Esophagus muscularis mucosa (tissue), 4 donors: ENCODE data around the gene MZT2B. TPM values are rescaled to one million over a fixed set of nuclear protein-coding genes. Genes with fewer than 3 reads are reported as not detected.
"Not testable (repeated sequence)": the region's sequence is repeated elsewhere in the genome, so short reads cannot be mapped to it uniquely, and the experiment has no call there.

Experiments
- DNase-seq: peaks from one replicate; pipeline ENCODE4 v3.0.0-alpha.2; 2017; ENCODE audit errors: extremely low spot score
- H3K27ac ChIP-seq, 4 donors: fragments of 200-600 bp; sonication (generic); replicated peaks in 1 of 4; 1 replicate in 3 of 4; 2 replicates in 1 of 4; pipeline ENCODE4 v1.5.1; 2016 to 2019; ENCODE audit warnings: mild to moderate bottlenecking in 1 of 4
- H3K27me3 ChIP-seq, 4 donors: fragments of 200-600 bp; sonication (generic); one replicate each; pipeline versions ENCODE4 v1.5.1 to v1.6.0; 2016 to 2019
- H3K36me3 ChIP-seq, 4 donors: fragments of 200-600 bp; sonication (generic); one replicate each; pipeline ENCODE4 v1.5.1; 2016 to 2019
- H3K4me1 ChIP-seq, 4 donors: fragments of 200-600 bp; sonication (generic); one replicate each; pipeline ENCODE4 v1.5.1; 2016 to 2019
- H3K4me3 ChIP-seq, 4 donors: fragments of 200-600 bp; sonication (generic); 1 replicate in 2 of 4; 2 replicates in 2 of 4; pipeline ENCODE4 v1.5.1; 2016 to 2019; ENCODE audit warnings: mild to moderate bottlenecking in 4 of 4, moderate library complexity in 1 of 4
- H3K9me3 ChIP-seq, 4 donors: fragments of 200-600 bp; sonication (generic); 1 replicate in 3 of 4; 2 replicates in 1 of 4; pipeline ENCODE4 v1.5.1; 2016 to 2019
- CTCF ChIP-seq, 3 experiments: fragments of 200-600 bp in 2 of 3; fragments of 450-650 bp in 1 of 3; sonication (generic) in 2 of 3; IDR thresholded peaks; one replicate each; pipeline ENCODE4 v1.5.1; 2017 to 2019; ENCODE audit warnings: antibody characterized with exemption in 3 of 3, mild to moderate bottlenecking in 2 of 3, moderate library complexity in 1 of 3
- EP300 ChIP-seq: sonication (generic); formaldehyde crosslinking; IDR thresholded peaks from one replicate; pipeline ENCODE4 v1.6.1; 2017; ENCODE audit warnings: antibody characterized with exemption
- POLR2A ChIP-seq: fragments of 450-650 bp; IDR thresholded peaks from one replicate; pipeline ENCODE4 v1.6.1; 2017; ENCODE audit warnings: antibody characterized with exemption, moderate library complexity, mild to moderate bottlenecking, low read depth
- POLR2AphosphoS5 ChIP-seq, 2 donors: sonication (generic); formaldehyde crosslinking; IDR thresholded peaks; one replicate each; pipeline ENCODE4 v1.6.1; 2017; ENCODE audit warnings: antibody characterized with exemption in 2 of 2
- WGBS: methylation state at CpG from one replicate; pipeline ENCODE4 v1.1.5; 2018; 5-methylcytosine and 5-hydroxymethylcytosine counted together
- intact Hi-C: fragments of 100-400 bp; cut with DNase I; formaldehyde crosslinking; loops from one replicate; pipeline ENCODE4 v1.15.1; 2023
- total RNA-seq, 4 donors: library from RNA; depleted of rRNA; stranded (reverse); fragments of >200 nt; gene quantifications; one replicate each; pipeline versions ENCODE4 v1.1.0 to v1.2.1, GENCODE V29; 2016

Gene MZT2B
- total RNA-seq, 4 donors from 2014 or later = 145 to 282 (median 196) TPM

DNA sequence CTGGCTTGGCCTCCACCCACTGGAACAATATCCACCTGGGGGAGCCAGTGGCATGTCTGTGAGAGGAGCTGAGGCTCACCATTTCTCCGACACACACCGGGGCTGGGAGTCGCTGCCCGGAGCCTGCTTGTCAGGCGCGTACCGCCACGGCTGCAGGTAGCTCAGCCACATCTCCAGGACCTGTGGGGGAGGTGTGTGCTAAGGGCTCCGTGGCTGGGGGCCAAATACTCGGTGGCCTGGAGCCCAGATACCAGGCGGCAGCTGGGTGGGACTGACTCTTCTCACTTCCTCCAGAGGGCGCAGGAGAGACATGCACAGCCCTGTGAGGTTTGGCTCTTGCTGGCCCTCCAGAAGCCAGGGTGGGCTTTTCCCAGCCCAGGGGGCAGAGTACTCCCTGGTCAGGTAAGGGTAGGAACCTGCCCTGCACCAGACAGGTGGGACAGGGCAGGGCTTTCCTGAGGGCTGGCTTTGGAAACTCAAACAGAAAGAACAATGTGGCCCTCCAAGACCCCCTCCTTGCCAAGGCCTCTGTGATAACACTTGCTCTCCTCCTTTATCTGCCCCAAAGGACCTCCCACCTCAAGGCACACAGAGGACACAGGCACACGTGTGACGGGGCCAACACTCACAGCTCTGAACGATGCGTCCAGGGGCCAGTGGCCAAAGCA is 26.0 kb upstream of the MZT2B start:
- H3K9me3 ChIP-seq, DNase-seq, H3K4me1 ChIP-seq, intact Hi-C loops, H3K4me3 ChIP-seq, H3K27me3 ChIP-seq, H3K27ac ChIP-seq: not testable (repeated sequence)
- peaks cover 31 to 94% (median 69%) of the 10 kb centered on the region in 4 donors for H3K36me3 ChIP-seq
- WGBS = 68% methylated on average over 5 of the region's 16 CpGs
- TF ChIP-seq CTCF (IDR thresholded peaks at IDR 0.05) = peak; percentile 16 to 54 (median 39)
- peak in 1 of 2 donors; percentile 12 for TF ChIP-seq POLR2AphosphoS5 (IDR thresholded peaks at IDR 0.05)

GRCh38 chr2:130156624-130157004 is 25.4 kb upstream of the MZT2B start:
- WGBS = 98% methylated on average over 9 of the region's 9 CpGs
- Histone ChIP-seq H3K27me3 (no peaks in the 10 kb centered on the region), H3K27ac (no peak overlapping the region), H3K9me3 (no peaks in the 10 kb centered on the region), H3K4me1 (peaks cover 0 to 5% (median 1%) of the 10 kb centered on the region in 4 donors), H3K36me3 (peaks cover 35 to 98% (median 70%) of the 10 kb centered on the region in 4 donors), H3K4me3 (no peak overlapping the region)
- no peak for TF ChIP-seq POLR2A
- no peak for TF ChIP-seq EP300
- no peak for TF ChIP-seq POLR2AphosphoS5 (IDR thresholded peaks at IDR 0.05)
- no peak for TF ChIP-seq CTCF (IDR thresholded peaks at IDR 0.05)
- intact Hi-C loops = no loop called here
- no peak for DNase-seq

DNA sequence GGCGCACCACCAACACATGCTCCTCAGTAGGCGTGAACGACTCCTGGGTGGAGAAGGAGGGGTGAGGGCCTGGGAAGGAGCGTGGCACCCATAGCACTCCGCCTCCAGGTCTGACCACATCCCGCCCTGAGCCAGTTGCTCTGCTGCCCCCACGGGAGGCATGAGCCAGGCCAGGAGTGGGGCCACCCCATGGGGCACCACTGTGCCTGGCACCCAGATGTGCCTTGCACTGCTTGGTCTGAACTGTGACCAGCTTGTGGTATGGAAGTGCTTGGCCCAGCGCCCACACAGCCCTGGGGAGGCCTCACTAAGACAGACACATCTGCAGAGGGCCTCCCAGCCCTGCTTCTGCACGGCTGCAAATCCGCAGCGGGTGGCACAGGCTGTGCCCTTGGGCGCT is 24.7 kb upstream of the MZT2B start:
- H3K4me1 ChIP-seq, intact Hi-C loops, H3K9me3 ChIP-seq, H3K27me3 ChIP-seq, H3K27ac ChIP-seq, H3K4me3 ChIP-seq, DNase-seq: not testable (repeated sequence)
- H3K36me3 ChIP-seq = peaks cover 30 to 96% (median 66%) of the 10 kb centered on the region in 4 donors
- 88% methylated on average over 3 of the region's 12 CpGs for WGBS

DNA sequence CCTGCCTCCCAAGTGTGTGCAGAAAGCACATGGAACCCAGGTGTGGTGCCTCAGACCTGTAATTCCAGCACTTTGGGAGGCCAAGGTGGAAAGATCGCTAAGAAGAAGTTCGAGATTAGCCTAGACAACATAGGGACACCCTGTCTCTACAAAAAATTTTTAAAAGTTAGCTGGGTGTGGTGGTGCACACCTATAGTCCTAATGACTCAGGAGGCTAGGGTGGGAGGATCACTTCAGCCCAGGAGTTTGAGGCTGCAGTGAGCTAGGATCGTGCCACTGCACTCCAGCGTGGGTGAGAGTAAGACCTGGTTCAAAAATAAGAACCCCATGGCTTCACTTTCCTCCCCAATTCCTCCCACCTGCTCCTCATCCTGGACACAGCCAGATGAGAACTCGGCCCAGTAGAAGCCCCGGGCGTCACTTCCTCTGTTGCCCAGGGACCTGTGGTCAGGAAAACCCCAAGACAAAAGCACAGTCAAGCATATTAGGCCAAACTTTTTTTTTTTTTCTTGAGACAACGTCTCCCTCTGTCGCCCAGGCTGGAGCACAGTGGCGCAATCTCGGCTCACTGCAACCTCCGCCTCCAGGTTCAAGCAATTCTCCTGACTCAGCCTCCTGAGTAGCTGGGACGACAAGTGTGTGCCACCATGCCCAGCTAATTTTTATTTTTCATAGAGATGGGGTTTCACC is 24.1 kb upstream of the MZT2B start:
- H3K4me3 ChIP-seq, H3K4me1 ChIP-seq, H3K9me3 ChIP-seq, DNase-seq, H3K27me3 ChIP-seq, intact Hi-C loops, H3K27ac ChIP-seq: not testable (repeated sequence)
- peaks cover 24 to 96% (median 66%) of the 10 kb centered on the region in 4 donors for H3K36me3 ChIP-seq
- 61% methylated on average over 10 of the region's 13 CpGs for WGBS

GRCh38 chr2:130158631-130159030 is 23.4 kb upstream of the MZT2B start:
- no peak for TF ChIP-seq POLR2A
- no peak for TF ChIP-seq POLR2AphosphoS5 (IDR thresholded peaks at IDR 0.05)
- no peak for TF ChIP-seq CTCF (IDR thresholded peaks at IDR 0.05)
- TF ChIP-seq EP300 = no peak
- intact Hi-C loops = no loop called here
- 91% methylated on average over 9 of the region's 9 CpGs for WGBS
- Histone ChIP-seq H3K36me3 (peaks cover 22 to 96% (median 65%) of the 10 kb centered on the region in 4 donors), H3K27ac (no peak overlapping the region), H3K4me1 (peaks cover 0 to 5% (median 1%) of the 10 kb centered on the region in 4 donors), H3K4me3 (no peak overlapping the region), H3K9me3 (no peaks in the 10 kb centered on the region), H3K27me3 (no peaks in the 10 kb centered on the region)
- DNase-seq = no peak

GRCh38 chr2:130159376-130159775 is 22.7 kb upstream of the MZT2B start:
- H3K36me3 ChIP-seq = peaks cover 24 to 96% (median 66%) of the 10 kb centered on the region in 4 donors
- H3K27ac ChIP-seq, DNase-seq, H3K4me1 ChIP-seq, intact Hi-C loops, H3K4me3 ChIP-seq, H3K9me3 ChIP-seq, H3K27me3 ChIP-seq: not testable (repeated sequence)
- WGBS = 98% methylated on average over 4 of the region's 4 CpGs
